Mucosa of descending colon (tissue), 3 donors: ENCODE measurements around the gene CHMP4A. TPM values are rescaled to one million over a fixed set of nuclear protein-coding genes. Genes with fewer than 3 reads are reported as not detected.

ENCODE experiments used
- ATAC-seq: fragments of 200-7000 bp; cut with Tn5 transposase; one replicate; pipeline ENCODE4 v1.9.1; 2020; ENCODE audit warnings: mild to moderate bottlenecking, moderate library complexity
- DNase-seq, 3 donors: peaks; one replicate each; pipeline ENCODE4 v3.0.0-alpha.2; 2020
- H3K36me3 ChIP-seq: fragments of 200-600 bp; one replicate; pipeline ENCODE4 v1.8.0; 2021; ENCODE audit warnings: low read depth, mild to moderate bottlenecking
- H3K4me1 ChIP-seq: fragments of 200-600 bp; one replicate; pipeline ENCODE4 v1.8.0; 2021; ENCODE audit warnings: low read depth, mild to moderate bottlenecking
- H3K4me3 ChIP-seq: fragments of 200-600 bp; one replicate; pipeline ENCODE4 v1.8.0; 2021; ENCODE audit warnings: mild to moderate bottlenecking
- H3K9me3 ChIP-seq: fragments of 200-600 bp; one replicate; pipeline ENCODE4 v1.8.0; 2021; ENCODE audit warnings: mild to moderate bottlenecking
- intact Hi-C, 2 donors: fragments of 100-400 bp; cut with DNase I in 1 of 2; cut with micrococcal nuclease in 1 of 2; formaldehyde crosslinking; loops; one replicate each; pipeline versions ENCODE4 v1.11.0 to v1.11.1; 2022; cut with DNase I, micrococcal nuclease
- total RNA-seq, 3 donors: library from RNA; stranded (reverse); fragmentation: NEBNext Ultra II Directional in 2 of 3; extraction: Animal tissue kit (Norgen Biotek cat#: 25700) in 2 of 3; gene quantifications; one replicate each; pipeline versions ENCODE4 v1.2.1 to v1.2.4, GENCODE V29; 2021 to 2023
- TF ChIP-seq, protein P1 (sequence below): fragments of 200-600 bp; IDR thresholded peaks from one replicate; pipeline ENCODE4 v1.8.0; 2022; ENCODE audit warnings: antibody characterized with exemption, mild to moderate bottlenecking
- donor health status: DM: no; HTN: no; CAD: no; lungs with moderate emphysema.
- donor health status: DM: no; HTN: no; CAD: no.
- donor health status: DM: no; HTN: yes; CAD: no.

CHMP4A gene
- total RNA-seq, 3 donors from 2014 or later: 47.6 to 67.8 (median 49.5) TPM

DNA sequence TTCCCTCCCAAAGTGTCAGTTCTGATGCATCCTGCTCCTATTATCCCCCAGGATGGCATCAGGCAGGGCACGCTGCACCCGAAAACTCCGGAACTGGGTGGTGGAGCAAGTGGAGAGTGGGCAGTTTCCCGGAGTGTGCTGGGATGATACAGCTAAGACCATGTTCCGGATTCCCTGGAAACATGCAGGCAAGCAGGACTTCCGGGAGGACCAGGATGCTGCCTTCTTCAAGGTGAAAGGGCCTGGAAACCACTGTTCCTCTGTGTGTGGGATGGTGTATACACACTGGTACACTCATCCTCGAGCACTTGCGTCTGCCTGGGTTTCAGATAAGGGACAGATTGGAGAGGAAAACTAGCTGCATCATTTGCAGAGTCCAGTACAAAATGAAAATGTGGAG, 51.2 kb downstream of the CHMP4A start:
- peak in 1 of 3 donors; percentile 46 for DNase-seq
- TF ChIP-seq, protein P1, sequence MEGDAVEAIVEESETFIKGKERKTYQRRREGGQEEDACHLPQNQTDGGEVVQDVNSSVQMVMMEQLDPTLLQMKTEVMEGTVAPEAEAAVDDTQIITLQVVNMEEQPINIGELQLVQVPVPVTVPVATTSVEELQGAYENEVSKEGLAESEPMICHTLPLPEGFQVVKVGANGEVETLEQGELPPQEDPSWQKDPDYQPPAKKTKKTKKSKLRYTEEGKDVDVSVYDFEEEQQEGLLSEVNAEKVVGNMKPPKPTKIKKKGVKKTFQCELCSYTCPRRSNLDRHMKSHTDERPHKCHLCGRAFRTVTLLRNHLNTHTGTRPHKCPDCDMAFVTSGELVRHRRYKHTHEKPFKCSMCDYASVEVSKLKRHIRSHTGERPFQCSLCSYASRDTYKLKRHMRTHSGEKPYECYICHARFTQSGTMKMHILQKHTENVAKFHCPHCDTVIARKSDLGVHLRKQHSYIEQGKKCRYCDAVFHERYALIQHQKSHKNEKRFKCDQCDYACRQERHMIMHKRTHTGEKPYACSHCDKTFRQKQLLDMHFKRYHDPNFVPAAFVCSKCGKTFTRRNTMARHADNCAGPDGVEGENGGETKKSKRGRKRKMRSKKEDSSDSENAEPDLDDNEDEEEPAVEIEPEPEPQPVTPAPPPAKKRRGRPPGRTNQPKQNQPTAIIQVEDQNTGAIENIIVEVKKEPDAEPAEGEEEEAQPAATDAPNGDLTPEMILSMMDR: no peak
- H3K9me3 ChIP-seq: no peaks in the 10 kb centered on the region
- H3K4me1 ChIP-seq: peaks cover 22% of the 10 kb centered on the region
- peaks cover 1% of the 10 kb centered on the region for H3K36me3 ChIP-seq
- ATAC-seq: no peak
- H3K4me3 ChIP-seq: peak overlapping the region; percentile 31
- intact Hi-C loops: no loop called here

DNA sequence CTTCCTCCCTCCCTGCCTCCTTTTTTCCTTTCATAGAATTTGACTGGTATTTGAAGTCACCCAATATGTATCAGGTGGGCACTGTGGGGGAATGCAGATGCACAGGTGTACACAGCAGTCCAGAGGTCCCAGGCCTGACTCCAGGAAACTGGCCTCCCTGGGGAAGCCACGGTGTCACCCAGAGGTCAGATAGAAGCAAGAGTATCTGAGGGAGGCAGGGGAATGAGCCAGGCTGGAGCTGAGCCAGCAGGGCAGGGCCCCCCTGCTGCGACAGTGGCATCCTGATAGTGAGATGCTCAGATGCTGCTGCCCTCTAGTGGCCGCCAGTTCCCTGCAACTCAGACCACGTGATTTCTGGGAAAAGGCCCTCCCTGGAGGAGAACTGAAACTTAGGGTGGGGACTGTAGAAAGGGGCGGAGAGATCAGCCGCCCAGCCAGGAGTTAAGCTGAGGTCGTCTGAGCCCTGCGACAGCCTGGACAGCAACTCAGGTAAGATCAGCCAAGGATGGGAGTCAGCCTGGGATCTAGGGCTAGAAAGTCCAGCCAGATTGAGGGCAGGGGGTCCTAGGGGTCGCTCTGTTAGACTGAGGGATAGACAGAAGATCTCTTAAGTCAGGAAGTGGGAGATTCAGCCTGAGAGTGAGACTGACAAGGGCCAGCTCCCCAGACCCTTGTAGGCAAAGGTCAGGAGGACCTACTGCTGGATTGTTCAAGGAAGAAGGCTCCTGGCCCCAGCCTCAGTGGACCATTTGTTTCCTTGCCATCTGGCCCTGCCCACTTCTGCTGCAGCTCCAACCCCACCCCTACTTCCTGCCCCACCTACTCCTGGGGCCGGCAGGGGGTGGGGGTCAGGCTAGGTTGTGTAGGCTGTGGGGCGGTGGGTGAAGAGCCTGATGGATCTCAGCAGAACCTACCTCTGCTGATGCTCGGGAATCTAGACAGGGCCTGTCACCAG, 52.2 kb downstream of the CHMP4A start, which contains the start of gene IRF9:
Gene IRF9 (plus strand): TSS at position 416 of the 955 bp plus-strand sequence. CDS start 880 bp downstream, outside the sequence.
- Histone ChIP-seq H3K4me1 (peaks cover 22% of the 10 kb centered on the region), H3K36me3 (peaks cover 3% of the 10 kb centered on the region), H3K9me3 (no peaks in the 10 kb centered on the region), H3K4me3 (peak within 1 kb of the TSS; percentile 31)
- DNase-seq (peak; percentile 97 to 100 (median 98)), ATAC-seq (peak; percentile 95)
- TF ChIP-seq, protein P1: peak; percentile 93
- intact Hi-C loops: no loop called here

DNA sequence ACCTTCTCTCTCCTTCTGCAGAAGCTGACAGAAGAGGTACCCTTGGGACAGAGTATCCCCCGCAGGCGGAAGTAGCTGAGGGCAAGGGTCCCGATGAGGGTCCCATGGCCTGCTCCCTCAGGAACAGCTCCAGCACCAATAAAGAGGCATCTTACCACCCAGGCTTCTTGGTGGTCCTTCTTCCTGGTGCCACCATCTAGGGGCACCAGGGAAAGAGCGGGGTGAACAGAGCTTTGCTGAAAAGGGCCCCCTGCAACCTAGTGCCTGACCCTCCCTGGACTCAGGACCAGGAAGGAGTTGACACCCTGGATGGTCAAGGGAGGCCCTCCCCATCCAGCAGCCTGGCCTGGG, 52.8 kb downstream of the CHMP4A start:
- Histone ChIP-seq H3K4me3 (no peak overlapping the region), H3K9me3 (no peaks in the 10 kb centered on the region), H3K36me3 (peaks cover 3% of the 10 kb centered on the region), H3K4me1 (peaks cover 22% of the 10 kb centered on the region)
- ATAC-seq (peak; percentile 1), DNase-seq (no peak)
- intact Hi-C loops: no loop called here
- TF ChIP-seq, protein P1: no peak

DNA sequence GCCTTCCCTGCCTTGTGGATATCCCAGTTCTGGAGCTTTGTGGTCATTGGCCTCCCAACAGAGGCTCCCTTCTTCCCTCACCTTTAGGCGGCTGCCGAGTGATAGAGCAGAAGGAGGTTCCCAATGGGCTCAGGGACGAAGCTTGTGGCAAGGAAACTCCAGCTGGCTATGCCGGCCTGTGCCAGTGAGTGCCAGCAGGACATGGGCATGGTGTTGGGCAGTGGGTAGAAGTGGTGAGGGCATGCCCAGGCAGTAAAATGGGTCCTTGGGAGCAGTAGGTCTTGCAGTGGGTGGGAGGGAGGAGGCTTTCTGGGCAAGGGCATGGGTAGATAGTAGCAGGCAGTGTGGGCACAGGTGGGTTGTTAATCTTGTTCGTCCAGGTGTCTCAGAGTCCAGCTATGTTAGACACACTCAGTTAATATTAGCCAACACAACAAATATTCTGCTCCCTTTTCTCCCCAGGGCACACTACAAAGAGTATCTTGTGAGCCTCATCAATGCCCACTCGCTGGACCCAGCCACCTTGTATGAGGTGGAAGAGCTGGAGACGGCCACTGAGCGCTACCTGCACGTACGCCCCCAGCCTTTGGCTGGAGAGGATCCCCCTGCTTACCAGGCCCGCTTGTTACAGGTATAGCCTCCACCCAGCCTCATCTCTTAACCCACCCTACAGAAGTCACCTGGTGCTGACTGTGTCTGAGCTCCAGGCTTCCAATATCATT, 53.4 kb downstream of the CHMP4A start:
- Histone ChIP-seq H3K9me3 (no peaks in the 10 kb centered on the region), H3K4me1 (peaks cover 22% of the 10 kb centered on the region), H3K36me3 (peaks cover 3% of the 10 kb centered on the region), H3K4me3 (no peak overlapping the region)
- TF ChIP-seq, protein P1: no peak
- DNase-seq: no peak
- intact Hi-C loops: no loop called here
- ATAC-seq: no peak

Other genes starting within 250 kb of the CHMP4A start
- gene DHRS4L2, start 224.6 kb downstream of the CHMP4A start, total RNA-seq: 10 to 100 TPM; 30.7 to 56.1 (median 45.9) TPM
- gene CARMIL3, start 161.5 kb downstream of the CHMP4A start, total RNA-seq: 1 to 10 TPM; 1.4 to 2.7 (median 1.5) TPM
- gene CPNE6, start 141.9 kb downstream of the CHMP4A start, total RNA-seq: 1 to 10 TPM in 1 of 3 donors, under 1 TPM in 1, not detected in 1; 0.14 to 2.2 TPM
- 100 to 1,000 TPM in 2 of 3 donors, 10 to 100 TPM in 1; 64.7 to 150 (median 150) TPM for gene PCK2, start 119.2 kb downstream of the CHMP4A start, total RNA-seq
- 100 to 1,000 TPM in 1 of 3 donors, 10 to 100 TPM in 2; 65.8 to 101 (median 84.9) TPM for gene DCAF11, start 98.7 kb downstream of the CHMP4A start, total RNA-seq
- 1 to 10 TPM; 2.3 to 4.5 (median 2.8) TPM for gene NRL, start 98.5 kb downstream of the CHMP4A start, total RNA-seq
- gene FITM1, start 82.8 kb downstream of the CHMP4A start, total RNA-seq: 1 to 10 TPM in 2 of 3 donors, under 1 TPM in 1; 0.79 to 1.9 (median 1.3) TPM
- 100 to 1,000 TPM; 188 to 279 (median 203) TPM for gene PSME1, start 77.3 kb downstream of the CHMP4A start, total RNA-seq
- 10 to 100 TPM; 18.3 to 24.9 (median 20.4) TPM for gene EMC9, start 71.9 kb downstream of the CHMP4A start, total RNA-seq
- gene PSME2, start 66.9 kb downstream of the CHMP4A start, total RNA-seq: 100 to 1,000 TPM; 141 to 295 (median 191) TPM
- gene RNF31, start 66.0 kb downstream of the CHMP4A start, total RNA-seq: 10 to 100 TPM; 52.8 to 66.2 (median 59.0) TPM
- 100 to 1,000 TPM in 2 of 3 donors, 10 to 100 TPM in 1; 78.7 to 119 (median 103) TPM for gene IRF9, start 52.2 kb downstream of the CHMP4A start, total RNA-seq
- gene REC8, start 41.4 kb downstream of the CHMP4A start, total RNA-seq: 10 to 100 TPM; 14.9 to 17.0 (median 16.8) TPM
- gene IPO4, start 24.7 kb downstream of the CHMP4A start, total RNA-seq: 10 to 100 TPM; 23.2 to 29.3 (median 26.8) TPM
- 10 to 100 TPM; 41.7 to 49.1 (median 47.1) TPM for gene TM9SF1, start 18.0 kb downstream of the CHMP4A start, total RNA-seq
- gene TSSK4, start 7.8 kb downstream of the CHMP4A start, total RNA-seq: under 1 TPM in 2 of 3 donors, not detected in 1; 0.36 to 0.82 TPM
- gene MDP1, start 2.6 kb upstream of the CHMP4A start, total RNA-seq: 10 to 100 TPM; 11.1 to 14.8 (median 13.2) TPM
- gene NEDD8, start 18.9 kb upstream of the CHMP4A start, total RNA-seq: 100 to 1,000 TPM; 108 to 150 (median 131) TPM
- 10 to 100 TPM; 59.7 to 83.5 (median 61.6) TPM for gene GMPR2, start 19.4 kb upstream of the CHMP4A start, total RNA-seq
- gene TINF2, start 29.1 kb upstream of the CHMP4A start, total RNA-seq: 10 to 100 TPM; 51.5 to 64.8 (median 58.4) TPM
- gene TGM1, start 49.7 kb upstream of the CHMP4A start, total RNA-seq: 1 to 10 TPM; 2.2 to 3.3 (median 2.4) TPM
- 10 to 100 TPM; 31.6 to 52.9 (median 41.3) TPM for gene RABGGTA, start 58.1 kb upstream of the CHMP4A start, total RNA-seq
- gene DHRS1, start 86.3 kb upstream of the CHMP4A start, total RNA-seq: 10 to 100 TPM; 30.6 to 56.9 (median 54.9) TPM
- gene NOP9, start 86.4 kb upstream of the CHMP4A start, total RNA-seq: 10 to 100 TPM; 24.1 to 29.2 (median 29.1) TPM
- 10 to 100 TPM in 2 of 3 donors, 1 to 10 TPM in 1; 8.5 to 15.8 (median 12.1) TPM for gene CIDEB, start 94.5 kb upstream of the CHMP4A start, total RNA-seq
- gene LTB4R2, start 96.7 kb upstream of the CHMP4A start, total RNA-seq: 1 to 10 TPM; 3.7 to 6.3 (median 5.0) TPM
- 1 to 10 TPM; 3.4 to 6.1 (median 3.8) TPM for gene LTB4R, start 98.0 kb upstream of the CHMP4A start, total RNA-seq
- gene ADCY4, start 121.6 kb upstream of the CHMP4A start, total RNA-seq: 10 to 100 TPM; 13.9 to 23.5 (median 20.7) TPM
- 10 to 100 TPM; 40.6 to 99.9 (median 71.7) TPM for gene RIPK3, start 126.5 kb upstream of the CHMP4A start, total RNA-seq
- gene NFATC4, start 154.7 kb upstream of the CHMP4A start, total RNA-seq: 100 to 1,000 TPM in 1 of 3 donors, 10 to 100 TPM in 2; 11.9 to 112 (median 25.2) TPM
- 10 to 100 TPM; 12.1 to 15.8 (median 13.4) TPM for gene NYNRIN, start 185.5 kb upstream of the CHMP4A start, total RNA-seq
- gene CBLN3, start 216.2 kb upstream of the CHMP4A start, total RNA-seq: 1 to 10 TPM; 2.2 to 3.9 (median 2.6) TPM
- gene KHNYN, start 216.5 kb upstream of the CHMP4A start, total RNA-seq: 100 to 1,000 TPM in 1 of 3 donors, 10 to 100 TPM in 2; 85.9 to 102 (median 86.9) TPM
- gene SDR39U1, start 229.3 kb upstream of the CHMP4A start, total RNA-seq: 10 to 100 TPM; 43.3 to 64.1 (median 47.1) TPM